WTC11 (cell line): Measurements from ENCODE around the gene TMEM217. TPM values are rescaled to one million over a fixed set of nuclear protein-coding genes. Genes with fewer than 3 reads are reported as not detected.

Source experiments
- ATAC-seq: fragments of 200-7000 bp; cut with Tn5 transposase; 2 replicates; pipeline ENCODE4 v1.10.0; 2021; ENCODE audit warnings: mild to moderate bottlenecking, moderate library complexity
- CTCF ChIA-PET: fragments of 300-600 bp; sonication (Branson Sonifier 250); formaldehyde crosslinking; loops from one replicate; lab custom pipeline; 2021; ENCODE audit warnings: antibody characterized with exemption; lab: Charles Lee
- POLR2A ChIA-PET: fragments of 350-600 bp; sonication (Branson Sonifier 250); formaldehyde crosslinking; loops from one replicate; lab custom pipeline; 2021; ENCODE audit warnings: antibody characterized with exemption; lab: Charles Lee
- DNase-seq: peaks from one replicate; pipeline ENCODE4 v3.0.0; 2021; ENCODE audit warnings: low spot score
- H3K27ac Mint-ChIP-seq: 2 replicates; pipeline ENCODE4 v1.8.0; 2021; ENCODE audit warnings: mixed read lengths
- H3K27me3 Mint-ChIP-seq: 2 replicates; pipeline ENCODE4 v1.8.0; 2021; ENCODE audit warnings: low read depth, mild to moderate bottlenecking, moderate library complexity, mixed read lengths
- H3K36me3 Mint-ChIP-seq: 2 replicates; pipeline ENCODE4 v1.8.0; 2021; ENCODE audit warnings: mixed read lengths
- H3K4me1 Mint-ChIP-seq: 2 replicates; pipeline ENCODE4 v1.8.0; 2022; ENCODE audit warnings: mixed read lengths
- H3K4me3 Mint-ChIP-seq: 2 replicates; pipeline ENCODE4 v1.8.0; 2021; ENCODE audit warnings: mild to moderate bottlenecking, moderate library complexity, mixed read lengths
- H3K9me3 Mint-ChIP-seq: 2 replicates; pipeline ENCODE4 v1.8.0; 2021; ENCODE audit warnings: mixed read lengths
- ATF2 ChIP-seq: sonication (generic); formaldehyde crosslinking; IDR thresholded peaks from 2 replicates; pipeline ENCODE4 v1.8.1; 2022; ENCODE audit warnings: low read depth, missing genetic modification reagents, borderline replicate concordance
- CBFB ChIP-seq: sonication (generic); formaldehyde crosslinking; IDR thresholded peaks from 2 replicates; pipeline ENCODE4 v1.8.1; 2022; ENCODE audit warnings: mild to moderate bottlenecking, low read depth, missing genetic modification reagents
- ERG ChIP-seq: fragments of 250-450 bp; sonication (Bioruptor Pico); IDR thresholded peaks from 2 replicates; pipeline ENCODE4 v1.8.0; 2021; ENCODE audit warnings: mild to moderate bottlenecking
- FOXP4 ChIP-seq: sonication (generic); formaldehyde crosslinking; IDR thresholded peaks from 2 replicates; pipeline ENCODE4 v1.8.0; 2022; ENCODE audit warnings: mild to moderate bottlenecking, missing genetic modification reagents
- GABPB1 ChIP-seq: sonication (generic); formaldehyde crosslinking; IDR thresholded peaks from 2 replicates; pipeline ENCODE4 v1.8.1; 2023; ENCODE audit warnings: mild to moderate bottlenecking, missing genetic modification reagents
- GRHL2 ChIP-seq: fragments of 250-450 bp; sonication (Bioruptor Pico); IDR thresholded peaks from 2 replicates; pipeline ENCODE4 v1.8.0; 2022; ENCODE audit warnings: mild to moderate bottlenecking, moderate library complexity; ENCODE audit not compliant: insufficient replicate concordance, severe bottlenecking
- GTF2I ChIP-seq: fragments of 250-450 bp; sonication (Bioruptor Pico); conservative IDR thresholded peaks from 2 replicates; pipeline ENCODE4 v1.4.0; 2021; ENCODE audit warnings: mild to moderate bottlenecking
- MLX ChIP-seq: sonication (generic); formaldehyde crosslinking; IDR thresholded peaks from 2 replicates; pipeline ENCODE4 v1.8.1; 2023; ENCODE audit warnings: mild to moderate bottlenecking, missing genetic modification reagents, moderate library complexity
- NR3C1 ChIP-seq: sonication (generic); formaldehyde crosslinking; conservative IDR thresholded peaks from 2 replicates; pipeline ENCODE4 v1.8.1; 2023; ENCODE audit warnings: low read depth, mild to moderate bottlenecking, missing genetic modification reagents
- PRDM15 ChIP-seq: sonication (generic); formaldehyde crosslinking; IDR thresholded peaks from 2 replicates; pipeline ENCODE4 v1.8.0; 2022; ENCODE audit warnings: missing genetic modification reagents
- PRRX2 ChIP-seq: fragments of 250-450 bp; sonication (Bioruptor Pico); IDR thresholded peaks from 2 replicates; pipeline ENCODE4 v1.8.0; 2021; ENCODE audit warnings: mild to moderate bottlenecking
- ZNF281 ChIP-seq: sonication (generic); formaldehyde crosslinking; IDR thresholded peaks from 2 replicates; pipeline ENCODE4 v1.8.0; 2023; ENCODE audit warnings: mild to moderate bottlenecking, missing genetic modification reagents
- ZNF425 ChIP-seq: fragments of 250-450 bp; sonication (Bioruptor Pico); conservative IDR thresholded peaks from 2 replicates; pipeline ENCODE4 v1.9.0; 2021; ENCODE audit warnings: mild to moderate bottlenecking
- total RNA-seq: library from RNA; stranded (reverse); gene quantifications from 3 replicates; pipeline ENCODE4 v1.2.3, GENCODE V29; 2021

TMEM217 gene
- total RNA-seq, 1 experiment from 2014 or later, result 0.61 TPM

- ATAC-seq (no peak), DNase-seq (no peak)
- ChIA-PET POLR2A (no interaction called here), CTCF (interaction anchor here (0.6 to 1.2 kb wide), 3 partner anchors 52 to 375 kb away, joined by 3 read pairs; partner anchors contain the start of gene C6orf89)
- Mint-ChIP-seq H3K4me1 (peaks cover 65% of the 10 kb centered on the region), H3K27ac (no peak overlapping the region), H3K9me3 (no peaks in the 10 kb centered on the region), H3K36me3 (no peaks in the 10 kb centered on the region), H3K4me3 (no peak overlapping the region), H3K27me3 (no peaks in the 10 kb centered on the region)
- TF ChIP-seq GRHL2 (no peak), ZNF281 (no peak), PRDM15 (CRISPR knock-in tag) (no peak), GTF2I (CRISPR knock-in tag) (no peak), ERG (CRISPR knock-in tag) (no peak), GABPB1 (no peak), NR3C1 (no peak), MLX (CRISPR knock-in tag) (no peak), ATF2 (CRISPR knock-in tag) (no peak), FOXP4 (CRISPR knock-in tag) (no peak), ZNF425 (no peak), PRRX2 (CRISPR knock-in tag) (no peak), CBFB (no peak)
- TF ChIP-seq, all 79 proteins: peak for 0
Observed at GRCh38 chr6:37261198-37261597, 3.3 kb upstream of the TMEM217 start.
